A673 (cell line): ENCODE data around the gene GNA15.

Source experiments
- CTCF ChIP-seq: fragments of 300-800, 200-600 bp; sonication (generic); conservative IDR thresholded peaks from 2 replicates; pipeline ENCODE4 v1.5.1; 2017; ENCODE audit warnings: low read depth, mild to moderate bottlenecking, antibody characterized with exemption, low read length, moderate library complexity, mixed read lengths
- EZH2 ChIP-seq: fragments of 200-600 bp; sonication (generic); IDR thresholded peaks from 2 replicates; pipeline ENCODE4 v1.6.1; 2017; ENCODE audit warnings: borderline replicate concordance, low read depth, mild to moderate bottlenecking, mixed read lengths, antibody characterized with exemption, low read length; ENCODE audit not compliant: poor library complexity, severe bottlenecking

DNA sequence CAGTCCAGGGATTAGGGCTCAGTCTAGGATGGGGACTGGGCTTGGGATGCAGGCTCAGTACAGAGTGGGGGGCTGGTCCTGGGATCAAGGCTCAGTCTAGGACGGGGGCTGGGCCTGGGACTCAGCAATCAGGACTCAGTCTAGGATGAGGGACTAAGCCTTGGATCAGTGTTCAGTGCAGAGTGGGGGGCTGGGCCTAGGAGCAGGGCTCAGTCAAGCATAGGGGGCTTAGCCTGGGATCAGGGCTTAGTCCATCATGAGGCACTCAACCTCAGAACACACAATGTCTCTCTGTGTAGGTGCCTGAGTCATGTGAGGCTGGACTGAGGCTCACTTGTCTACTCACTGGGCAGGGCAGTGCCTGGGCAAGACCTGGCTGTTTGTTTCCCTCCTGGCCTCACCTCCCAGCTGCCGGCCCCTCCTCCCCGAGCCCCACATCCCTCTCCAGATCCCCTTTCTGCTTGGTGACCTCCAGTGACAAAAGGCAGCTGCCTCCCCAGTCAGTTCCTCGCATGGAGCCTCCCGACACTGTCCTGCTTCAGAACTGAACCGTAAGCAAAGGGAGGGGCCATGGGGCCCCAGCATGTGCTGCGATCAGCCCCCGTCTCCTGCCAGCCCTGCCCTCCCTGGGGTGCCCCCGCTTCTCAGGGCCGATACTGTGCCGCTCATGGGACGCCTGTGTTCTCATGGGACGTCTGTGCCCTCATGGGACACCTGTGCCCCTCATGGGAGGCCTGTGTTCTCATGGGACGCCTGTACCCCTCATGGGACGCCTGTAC, 36.2 kb downstream of the GNA15 start:
- TF ChIP-seq CTCF: no peak
- TF ChIP-seq EZH2: no peak
